Hematopoietic multipotent progenitor cell treated with erythropoietin and hydrocortisone succinate and interleukin-3 and kit ligand, for 15 days (in vitro differentiated cells): Measurements from ENCODE around the gene TRIM63.

Source experiments
- DNase-seq: peaks from one replicate; pipeline ENCODE4 v3.0.0-alpha.2; 2015; ENCODE audit warnings: low spot score

Gene TRIM63

GRCh38 chr1:26057189-26057588 is 10.2 kb downstream of the TRIM63 start:
- DNase-seq = no peak

DNA sequence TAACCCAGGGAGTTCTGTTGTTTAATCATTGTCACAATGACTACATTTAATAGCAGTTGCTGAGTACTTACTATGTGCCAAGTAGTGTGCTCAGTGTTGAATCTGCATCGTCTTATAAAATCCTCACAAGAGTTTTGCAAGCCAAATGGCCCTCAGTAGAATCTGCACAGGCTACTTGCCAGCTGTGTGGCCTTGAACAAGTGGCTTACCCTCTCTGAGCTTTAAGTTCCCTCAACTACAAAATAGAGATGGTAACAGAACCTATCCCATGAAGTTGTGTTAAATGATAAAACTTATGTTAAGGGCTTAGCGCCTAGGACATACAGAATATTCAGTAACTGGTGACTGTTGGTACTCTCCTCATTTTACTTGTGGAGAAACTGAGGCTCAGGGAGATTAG is 12.4 kb downstream of the TRIM63 start:
- no peak for DNase-seq

DNA sequence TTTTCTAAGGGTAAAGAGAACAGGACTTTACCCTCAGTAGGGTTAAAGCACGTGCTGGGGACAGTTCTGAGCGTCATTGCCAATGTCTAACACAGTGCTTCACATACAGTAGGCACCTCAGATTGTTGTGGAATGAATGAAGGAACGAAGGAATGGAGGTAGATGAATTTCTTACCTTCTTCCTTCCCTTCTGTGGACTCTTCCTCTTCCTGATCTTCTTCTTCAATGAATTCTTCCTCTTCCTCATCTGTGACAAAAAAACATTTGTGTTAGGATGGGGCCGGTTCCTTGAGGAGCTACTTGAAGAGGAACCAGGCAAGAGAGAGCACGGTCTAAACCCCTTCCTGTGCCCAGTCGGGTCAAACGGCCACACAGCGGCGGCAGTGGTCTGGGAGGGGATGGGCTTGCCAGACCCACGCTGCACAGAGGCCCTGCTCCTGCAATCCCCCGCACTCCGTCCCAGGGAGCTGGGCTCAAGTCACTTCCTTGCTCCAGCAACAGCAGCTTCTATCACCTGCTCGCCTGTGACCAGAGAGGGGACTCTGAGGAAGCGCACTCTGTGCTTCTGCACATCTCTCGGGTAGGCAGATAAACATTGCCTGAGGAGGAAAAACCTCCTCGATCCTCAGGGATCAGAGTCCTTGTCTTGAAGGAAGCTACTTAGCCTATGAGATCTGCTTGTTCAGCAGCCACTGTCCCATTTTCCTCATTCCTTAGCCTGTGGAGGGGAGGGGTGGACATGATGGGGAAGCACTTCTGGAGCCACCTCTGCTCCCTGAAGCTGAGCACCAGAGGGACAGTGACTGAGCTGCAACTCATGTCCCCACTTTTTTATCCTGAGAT is 13.5 kb downstream of the TRIM63 start:
- no peak for DNase-seq

- DNase-seq = no peak
Measured at GRCh38 chr1:26050248-26050640, 17.2 kb downstream of the TRIM63 start.

- no peak for DNase-seq
Measured at GRCh38 chr1:26049531-26050247, 17.7 kb downstream of the TRIM63 start.

DNA sequence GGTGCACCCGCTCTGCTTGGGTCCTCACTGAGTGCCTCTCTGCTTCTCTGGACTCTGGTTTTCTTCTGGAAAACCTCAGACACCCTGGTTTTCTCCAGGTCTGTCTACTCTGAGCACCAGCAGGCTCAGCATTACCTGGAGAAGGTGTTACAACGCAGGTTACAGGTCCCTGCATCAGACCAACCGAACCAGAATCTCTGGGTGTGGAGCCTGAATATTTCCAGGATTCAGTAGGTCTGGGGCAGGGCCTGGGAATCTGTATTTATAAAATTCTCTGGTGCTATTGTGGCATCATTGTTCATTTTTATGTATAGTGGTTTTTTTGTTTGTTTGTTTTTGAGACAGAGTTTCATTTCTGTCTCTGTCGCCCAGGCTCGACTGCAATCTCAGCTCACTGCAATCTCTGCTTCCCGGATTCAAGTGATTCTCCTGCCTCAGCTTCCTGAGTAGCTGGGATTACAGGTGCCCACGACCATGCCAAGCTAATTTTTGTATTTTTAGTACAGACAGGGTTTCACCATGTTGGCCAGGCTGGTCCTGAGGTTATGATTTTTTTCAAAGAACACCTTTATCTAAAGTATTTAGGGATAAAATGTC is 20.1 kb downstream of the TRIM63 start:
- no peak for DNase-seq

- no peak for DNase-seq
Measured at GRCh38 chr1:26046246-26047095, 21.0 kb downstream of the TRIM63 start.

GRCh38 chr1:26045722-26046245 is 21.6 kb downstream of the TRIM63 start, which contains the start of gene SLC30A2:
Gene SLC30A2, minus strand, starts transcription at chr1:26046118. Its CDS starts 222 bp downstream, at chr1:26045896.
- no peak for DNase-seq

DNA sequence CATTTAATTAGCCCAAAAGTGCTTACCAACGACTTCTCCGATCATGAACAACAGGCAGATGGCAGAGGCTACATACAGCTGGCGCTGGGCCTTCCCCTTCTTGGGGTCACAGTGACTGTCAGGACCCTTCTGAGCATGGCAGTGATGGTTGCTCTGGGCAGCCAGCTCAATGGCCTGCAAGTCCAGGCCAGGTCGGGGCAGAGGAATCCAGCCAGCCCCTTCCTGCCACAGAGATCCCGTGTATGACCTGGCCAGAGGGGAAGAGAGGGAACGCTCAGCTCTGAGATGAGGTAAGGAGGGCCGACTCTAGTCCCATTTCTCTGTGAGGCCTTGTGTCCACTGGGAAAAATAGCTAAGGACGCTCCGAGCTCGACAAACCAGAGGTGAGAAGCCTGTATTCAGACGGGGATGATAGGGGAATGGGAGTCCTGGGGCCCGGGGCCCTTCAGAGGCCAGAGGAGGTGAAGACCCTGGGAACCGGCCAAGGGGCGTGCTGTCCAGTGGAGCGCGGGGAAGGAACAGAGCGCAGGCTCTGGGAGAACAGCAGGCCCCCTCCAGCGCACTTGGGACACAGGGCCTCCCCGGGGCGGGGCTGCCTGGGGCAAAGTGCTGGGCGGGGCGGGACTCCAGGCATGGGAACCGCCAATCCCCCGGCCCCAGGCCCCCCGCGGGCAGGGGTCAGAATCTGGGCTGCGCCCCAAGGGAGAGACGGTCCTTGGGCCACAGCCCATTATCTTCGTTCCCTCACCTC is 22.3 kb downstream of the TRIM63 start:
- no peak for DNase-seq

GRCh38 chr1:26044414-26044813 is 23.0 kb downstream of the TRIM63 start:
- no peak for DNase-seq

GRCh38 chr1:26043765-26044164 is 23.7 kb downstream of the TRIM63 start:
- DNase-seq = no peak

- DNase-seq = no peak
Measured at GRCh38 chr1:26041978-26042377, 25.5 kb downstream of the TRIM63 start.

DNA sequence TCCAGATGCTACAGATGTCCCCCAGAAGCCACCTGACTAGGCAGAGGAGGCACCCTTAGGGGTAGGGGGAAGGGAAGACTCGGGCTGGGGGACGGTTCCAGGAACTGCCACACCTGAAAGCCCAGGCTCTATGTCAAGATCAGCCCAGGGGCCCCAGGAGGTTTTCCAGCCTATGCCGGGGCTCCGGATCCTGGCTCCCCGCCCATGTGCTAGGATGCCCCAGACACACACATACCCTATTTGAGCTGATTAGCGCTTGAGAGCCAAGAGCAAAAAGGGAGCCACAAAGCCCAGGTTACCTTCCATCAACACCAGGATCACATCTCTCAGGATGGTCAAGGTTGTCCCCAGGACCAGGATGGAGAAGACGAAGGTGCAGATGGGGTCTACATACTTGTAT is 26.0 kb downstream of the TRIM63 start:
- DNase-seq = no peak

DNA sequence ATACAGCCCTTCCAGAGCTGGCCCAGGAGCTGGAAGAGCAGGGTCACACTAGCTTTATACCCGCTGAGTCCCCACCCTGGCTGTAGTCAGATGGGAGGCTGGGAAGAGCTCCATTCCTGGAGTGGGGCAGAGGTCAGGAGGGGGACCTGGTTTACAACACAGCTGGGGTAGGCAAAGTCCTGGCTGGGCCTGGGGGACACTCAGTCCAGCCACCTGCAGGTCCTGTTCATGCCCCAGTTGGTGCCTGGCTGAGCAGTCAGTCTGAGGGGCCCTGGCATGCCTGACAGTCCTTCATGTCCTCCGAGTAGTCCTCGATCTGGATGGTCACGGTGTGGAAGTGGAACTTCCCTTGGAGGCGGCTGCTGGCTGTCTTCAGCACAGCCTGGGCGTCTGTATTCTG is 28.5 kb downstream of the TRIM63 start:
- DNase-seq = no peak

GRCh38 chr1:26038477-26038876 is 29.0 kb downstream of the TRIM63 start:
- no peak for DNase-seq

- DNase-seq = no peak
Measured at GRCh38 chr1:26037904-26038303, 29.5 kb downstream of the TRIM63 start.

- DNase-seq = no peak
Measured at GRCh38 chr1:26036756-26037281, 30.6 kb downstream of the TRIM63 start.

DNA sequence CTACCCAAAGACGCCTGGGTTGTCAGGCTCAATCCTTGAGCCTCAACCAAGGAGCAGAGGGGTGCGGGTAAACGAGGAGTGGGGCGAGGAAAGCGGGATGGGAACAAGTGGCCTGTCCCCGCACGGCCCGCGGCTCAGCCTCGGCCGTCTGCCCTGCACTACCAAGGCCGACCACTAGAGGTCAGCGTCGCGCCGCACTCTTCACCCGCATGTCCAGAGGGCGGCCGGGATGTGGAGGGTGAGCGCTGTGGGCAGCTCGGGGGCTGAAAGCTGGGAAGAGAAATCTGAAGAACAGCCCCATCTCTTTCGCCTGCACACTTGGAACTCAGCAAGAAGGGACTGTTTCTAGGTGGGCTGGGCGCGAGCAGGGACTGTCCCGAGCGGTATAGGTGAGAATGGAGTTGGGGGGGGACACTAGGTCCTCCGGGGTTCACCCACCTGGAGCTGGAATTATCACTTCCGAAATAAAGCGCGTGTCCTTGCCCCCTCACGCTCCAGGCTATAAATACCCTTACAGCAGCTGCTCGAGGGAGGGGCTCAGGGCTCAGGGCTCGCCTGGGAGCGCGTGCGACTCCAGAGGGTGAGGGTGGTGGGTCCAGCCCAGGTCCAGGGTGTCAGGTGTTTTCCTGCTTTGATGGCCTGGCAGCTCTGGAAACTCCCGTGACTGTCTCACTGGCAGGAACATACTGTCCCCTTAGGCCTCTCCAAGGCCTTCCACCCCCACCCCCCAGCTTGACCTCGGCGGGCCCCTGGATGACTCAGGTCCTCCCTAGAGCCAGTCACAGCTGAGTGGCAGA is 31.3 kb downstream of the TRIM63 start:
- peak; percentile 78 for DNase-seq

DNA sequence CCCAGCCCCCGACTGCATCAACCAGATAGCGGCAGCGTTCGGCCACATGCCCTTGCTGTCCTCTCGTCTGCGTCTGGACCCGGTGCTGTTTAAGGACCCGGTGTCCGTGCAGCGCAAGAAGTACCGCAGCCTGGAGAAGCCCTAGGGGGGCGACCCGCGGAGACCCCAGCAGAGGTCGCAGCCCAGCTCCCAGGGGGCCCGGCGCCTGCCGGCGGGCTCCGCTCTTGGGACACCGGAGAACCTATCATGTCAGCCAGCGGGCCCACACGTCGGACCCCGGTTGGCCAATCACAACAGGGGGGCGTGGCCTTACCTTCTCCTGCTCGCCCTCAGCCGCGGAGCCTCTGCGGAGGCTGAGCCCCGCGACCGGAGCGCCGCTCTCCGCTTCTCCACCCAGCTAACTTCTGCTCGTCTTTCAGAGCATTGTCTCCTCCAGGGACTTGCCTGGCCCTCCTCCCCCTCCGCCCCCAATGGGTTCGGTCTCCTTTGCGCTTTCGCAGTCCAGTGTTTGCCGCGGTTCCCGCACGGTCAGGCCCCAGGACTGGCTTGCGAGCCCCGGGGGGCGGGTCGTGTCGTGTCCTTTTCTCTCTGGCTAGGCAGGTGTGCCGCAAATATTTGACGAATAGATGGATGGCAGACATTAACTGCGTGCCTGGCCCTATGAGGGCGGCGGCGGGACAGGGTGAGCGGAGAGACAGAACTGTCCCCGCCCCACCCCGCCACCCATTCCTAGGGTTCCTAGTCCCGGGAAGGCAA is 32.0 kb downstream of the TRIM63 start:
- peak; percentile 93 for DNase-seq
